HG02571 (cell line): ENCODE data around the gene CTRB2.

Experiments used
- ATAC-seq: cut with Tn5 transposase; IDR thresholded peaks from one replicate; pipeline ENCODE4 v1.9.1; 2021; ENCODE audit warnings: mild to moderate bottlenecking, moderate library complexity; ENCODE audit not compliant: unreplicated experiment

CTRB2 gene

GRCh38 chr16:75179208-75179607 is 27.8 kb downstream of the CTRB2 start:
- no peak for ATAC-seq

GRCh38 chr16:75176926-75177325 is 30.0 kb downstream of the CTRB2 start:
- ATAC-seq = no peak

DNA sequence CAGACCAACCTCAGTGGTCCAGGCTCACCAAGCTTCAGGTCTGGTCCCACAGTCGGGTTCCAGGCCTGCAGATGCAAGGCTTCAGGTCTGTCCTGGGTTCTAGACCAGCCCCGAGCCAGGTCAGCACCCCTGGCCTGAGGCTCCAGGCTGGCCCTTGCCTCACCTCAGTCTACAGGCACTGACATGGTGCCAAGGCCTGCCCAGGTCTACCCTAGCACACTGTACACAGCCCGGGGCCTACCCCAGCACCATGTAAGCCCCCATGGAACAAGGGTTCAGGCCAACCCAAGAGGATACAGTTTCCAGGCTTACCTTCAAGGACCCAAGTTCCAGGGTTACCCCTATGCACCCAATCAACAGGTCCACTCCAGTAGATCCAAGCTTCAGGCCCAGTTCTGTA is 31.9 kb downstream of the CTRB2 start:
- no peak for ATAC-seq

DNA sequence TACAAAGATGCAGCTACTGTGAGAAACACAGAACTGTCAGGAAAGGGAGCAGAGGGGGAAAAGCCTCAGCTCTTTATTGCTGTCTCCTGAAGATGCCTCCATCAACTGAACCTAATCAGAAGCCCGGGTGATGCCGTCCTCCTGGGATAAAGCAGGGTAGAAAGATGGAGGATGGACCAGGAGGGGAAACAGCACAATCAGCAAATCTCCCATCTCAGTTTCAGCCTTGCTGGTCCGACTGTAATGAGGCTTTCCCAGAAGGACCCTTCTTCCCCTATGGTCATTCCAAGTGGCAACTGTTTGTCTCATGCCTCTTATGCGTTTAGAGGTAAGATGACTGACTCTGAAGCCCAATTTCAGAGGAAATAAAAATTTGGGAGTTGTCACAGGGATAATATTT is 34.4 kb downstream of the CTRB2 start:
- ATAC-seq = no peak

- ATAC-seq = no peak
These were observed 37.0 kb downstream of the CTRB2 start for GRCh38 chr16:75169899-75170405.

GRCh38 chr16:75160386-75160785 is 46.6 kb downstream of the CTRB2 start:
- ATAC-seq = no peak
